GM12878 (cell line): Measurements from ENCODE around the gene RALGPS1. TPM values are rescaled to one million over a fixed set of nuclear protein-coding genes. Genes with fewer than 3 reads are reported as not detected.

Experiments
- ATAC-seq: fragments of 200-7000 bp; cut with Tn5 transposase; 3 replicates; pipeline ENCODE4 v1.9.1; 2020; ENCODE audit warnings: mild to moderate bottlenecking, moderate library complexity
- BruUV-seq: library from RNA; stranded (reverse); fragments of 400-500 nt; replicated peaks from 2 replicates; lab custom pipeline; 2021; lab: Mats Ljungman, UMichigan
- CTCF ChIA-PET: fragments of 300-600 bp; sonication (Branson Sonifier 250); formaldehyde crosslinking; extraction: SDS; loops from one replicate; lab custom pipeline; 2021; ENCODE audit warnings: inconsistent platforms; lab: Yijun Ruan, JAX
- POLR2A ChIA-PET: fragments of 350-600 bp; formaldehyde crosslinking; extraction: SDS; loops from one replicate; lab custom pipeline; 2021; ENCODE audit warnings: inconsistent platforms; lab: Charles Lee
- RAD21 ChIA-PET: fragments of 300-600 bp; sonication (Branson Sonifier 250); formaldehyde crosslinking; loops from one replicate; lab custom pipeline; 2023; ENCODE audit warnings: antibody characterized with exemption; ENCODE audit not compliant: unreplicated experiment; lab: Charles Lee
- SMC1A ChIA-PET: fragments of 300-600 bp; sonication (Branson Sonifier 250); formaldehyde crosslinking; loops from one replicate; lab custom pipeline; 2023; ENCODE audit not compliant: unreplicated experiment, uncharacterized antibody; lab: Charles Lee
- DNase-seq: peaks from one replicate; pipeline ENCODE4 v3.0.0-alpha.2; 2011; ENCODE audit warnings: low read depth, low spot score
- FAIRE-seq: peaks from 3 replicates; lab custom pipeline; 2011; peaks lifted over from hg19 to GRCh38; lab: Jason Lieb, UNC
- H2AFZ ChIP-seq: 2 replicates; pipeline ENCODE4 v1.6.0; 2011; ENCODE audit warnings: low read depth, low read length, control low read depth; ENCODE audit not compliant: control insufficient read depth
- H3K27ac ChIP-seq: 2 replicates; pipeline ENCODE4 v1.5.1; 2011; ENCODE audit warnings: control low read depth; ENCODE audit not compliant: control insufficient read depth, insufficient read depth
- H3K27me3 ChIP-seq, 2 experiments: replicated peaks in 1 of 2; 2 replicates each; pipeline versions ENCODE4 v1.6.0 to v1.6.1; 2011; ENCODE audit warnings: low read length in 1 of 2; ENCODE audit not compliant: control insufficient read depth in 2 of 2, insufficient read depth in 2 of 2
- H3K36me3 ChIP-seq, 2 experiments: 2 replicates each; pipeline ENCODE4 v1.5.1; 2011; ENCODE audit warnings: low read length in 1 of 2; ENCODE audit not compliant: control insufficient read depth in 2 of 2, insufficient read depth in 2 of 2
- H3K4me1 ChIP-seq: 2 replicates; pipeline ENCODE4 v1.6.1; 2011; ENCODE audit warnings: mild to moderate bottlenecking, low read length, moderate library complexity, mixed read lengths; ENCODE audit not compliant: control insufficient read depth, insufficient read depth
- H3K4me2 ChIP-seq: 2 replicates; pipeline ENCODE4 v1.6.0; 2011; ENCODE audit warnings: control low read depth; ENCODE audit not compliant: control insufficient read depth, insufficient read depth
- H3K4me3 ChIP-seq: fragments of 200-600 bp; sonication (generic); 2 replicates; pipeline ENCODE4 v1.5.1; 2016
- H3K79me2 ChIP-seq: 2 replicates; pipeline ENCODE4 v1.6.0; 2011; ENCODE audit warnings: low read length; ENCODE audit not compliant: control insufficient read depth, insufficient read depth
- H3K9ac ChIP-seq: 2 replicates; pipeline ENCODE4 v1.8.0; 2011; ENCODE audit warnings: low read length, control low read depth, mixed read lengths; ENCODE audit not compliant: control insufficient read depth, insufficient read depth
- H3K9me3 ChIP-seq: replicated peaks from 3 replicates; pipeline ENCODE4 v1.5.1; 2011; ENCODE audit warnings: mild to moderate bottlenecking, low read length; ENCODE audit not compliant: control insufficient read depth, insufficient read depth
- H4K20me1 ChIP-seq: 2 replicates; pipeline ENCODE4 v1.6.0; 2011; ENCODE audit not compliant: control insufficient read depth, insufficient read depth
- BHLHE40 ChIP-seq, 2 experiments: fragments of 450-650 bp in 1 of 2; IDR thresholded peaks; 2 replicates each; pipeline ENCODE4 v1.6.1; 2011 to 2017; ENCODE audit warnings: low read depth in 2 of 2, borderline replicate concordance in 1 of 2, improper control_type of control experiment in 1 of 2, low read length in 1 of 2, mild to moderate bottlenecking in 1 of 2
- CREB1 ChIP-seq: IDR thresholded peaks from 2 replicates; pipeline ENCODE4 v1.6.1; 2012; ENCODE audit warnings: low read depth, mild to moderate bottlenecking, inconsistent platforms
- EED ChIP-seq: sonication (generic); IDR thresholded peaks from 2 replicates; pipeline ENCODE4 v1.6.1; 2016; ENCODE audit warnings: antibody characterized with exemption, low read depth
- PAX8 ChIP-seq: fragments of 450-650 bp; IDR thresholded peaks from 2 replicates; pipeline ENCODE4 v1.6.1; 2017; ENCODE audit warnings: mild to moderate bottlenecking, moderate library complexity
- SMARCA5 ChIP-seq: fragments of 450-650 bp; IDR thresholded peaks from 2 replicates; pipeline ENCODE4 v1.6.1; 2017; ENCODE audit warnings: mild to moderate bottlenecking
- SRF ChIP-seq, 2 experiments: IDR thresholded peaks; 2 replicates each; pipeline ENCODE4 v1.6.1; 2011; ENCODE audit warnings: low read depth in 2 of 2, low read length in 2 of 2, mild to moderate bottlenecking in 1 of 2, moderate library complexity in 1 of 2
- SUPT20H ChIP-seq: IDR thresholded peaks from 2 replicates; pipeline ENCODE4 v1.6.1; 2011; ENCODE audit warnings: low read depth, mild to moderate bottlenecking, low read length, moderate library complexity, borderline replicate concordance; ENCODE audit not compliant: control insufficient read depth
- WGBS: methylation state at CpG from one replicate; pipeline ENCODE4 v1.1.6; 2016; ENCODE audit warnings: low lambda C conversion rate; ENCODE audit not compliant: insufficient replicate concordance, insufficient coverage; ENCODE audit errors: missing lambda C conversion rate; 5-methylcytosine and 5-hydroxymethylcytosine counted together
- in situ Hi-C: fragments of 300-500 bp; cut with MboI; formaldehyde crosslinking; loops from 9 replicates; pipeline ENCODE4 v1.14.3; 2018; ENCODE audit warnings: mixed read lengths
- intact Hi-C: fragments of 100-400 bp; cut with micrococcal nuclease; formaldehyde crosslinking; loops from one replicate; pipeline ENCODE4 v1.14.2; 2022; ENCODE audit not compliant: unreplicated experiment
- polyA plus RNA-seq, 11 experiments: library from polyadenylated mRNA; depleted of rRNA in 4 of 11; unstranded in 6 of 11; stranded (reverse) in 5 of 11; fragments of >200 nt; fragmentation: Nextera tagmentation in 4 of 11; fragmentation: Illumina TruSeq in 1 of 11; extraction: Ambion mirVana in 4 of 11; extraction: Trizol in 1 of 11; gene quantifications; 1 replicate in 1 of 11; 2 replicates in 10 of 11; pipeline versions ENCODE4 v1.2.1 to v1.2.3, GENCODE V29; 2011 to 2016; ENCODE audit warnings: inconsistent platforms in 2 of 11, missing spikeins in 2 of 11, low read depth in 1 of 11
- total RNA-seq, 4 experiments: library from RNA; depleted of rRNA in 3 of 4; stranded (reverse); fragments of >200 nt in 3 of 4; fragmentation: Illumina TruSeq in 1 of 4; extraction: Trizol in 1 of 4; gene quantifications; 2 replicates each; pipeline versions ENCODE4 v1.2.1 to v1.2.3, GENCODE V29; 2013 to 2021
- TF ChIP-seq, protein P1 (sequence below): fragments of 450-650 bp; formaldehyde crosslinking; IDR thresholded peaks from 2 replicates; pipeline ENCODE4 v1.4.0; 2022; ENCODE audit warnings: mild to moderate bottlenecking, moderate library complexity
- TF ChIP-seq, protein P2 (sequence below): fragments of 450-650 bp; IDR thresholded peaks from 2 replicates; pipeline ENCODE4 v1.6.1; 2016; ENCODE audit warnings: mild to moderate bottlenecking

Gene RALGPS1
- total and polyA plus RNA-seq, 10 of the 15 experiments (the other 5 are each of a cell fraction or from before 2014, with no cell fraction given): 0.13 to 5.6 (median 2.7) TPM

DNA sequence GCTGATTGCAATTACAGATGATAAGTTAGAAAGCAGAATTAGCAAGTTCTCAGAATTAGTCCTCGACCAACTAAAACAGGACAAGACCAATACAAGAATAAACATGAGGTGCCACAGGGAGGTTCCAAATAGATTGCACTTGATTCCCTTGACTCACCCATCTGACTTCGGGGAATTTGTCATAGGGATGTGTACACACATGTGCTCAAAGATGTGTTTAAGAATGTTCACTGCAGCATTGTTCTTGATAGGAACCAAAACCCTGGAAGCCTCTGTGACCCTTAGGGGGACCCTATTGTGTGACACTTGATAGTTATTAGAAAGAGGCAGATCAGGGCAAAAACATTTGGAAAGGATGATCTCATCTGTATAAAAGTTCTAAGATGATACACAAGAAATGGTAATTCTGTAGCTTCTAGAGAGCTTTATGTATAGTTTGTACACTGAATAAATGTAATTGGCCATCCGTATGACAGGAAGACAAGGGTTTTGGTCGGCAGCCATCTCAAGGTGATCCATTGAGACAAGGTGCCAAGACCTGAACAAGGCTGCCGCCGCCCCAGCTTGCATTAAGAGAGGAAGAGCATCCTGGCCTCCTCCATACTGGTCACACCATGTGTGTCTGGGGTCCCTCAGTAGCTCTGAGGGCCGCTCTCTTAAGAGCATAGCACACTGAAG is 301.8 kb downstream of the RALGPS1 start:
- BruUV-seq: no TSS peak
- H3K9me3 ChIP-seq: no peaks in the 10 kb centered on the region
- CTCF ChIA-PET: interaction anchor here (1.0 to 1.9 kb wide), 5 partner anchors 16 to 275 kb away, joined by 3 to 8 read pairs (median 4); partner anchors contain the start of gene SLC2A8
- no peak overlapping the region for H3K4me3 ChIP-seq
- no peak overlapping the region for H3K27ac ChIP-seq
- H3K9ac ChIP-seq: no peak overlapping the region
- DNase-seq (no peak), FAIRE-seq (no peak)
- no peak overlapping the region for H3K4me2 ChIP-seq
- TF ChIP-seq BHLHE40 (IDR thresholded peaks at IDR 0.05; ENCODE audit: borderline replicate concordance in 1 of 2, low read depth in 2 of 2, low read length in 1 of 2): no peak
- TF ChIP-seq SUPT20H: no peak
- TF ChIP-seq, protein P1, sequence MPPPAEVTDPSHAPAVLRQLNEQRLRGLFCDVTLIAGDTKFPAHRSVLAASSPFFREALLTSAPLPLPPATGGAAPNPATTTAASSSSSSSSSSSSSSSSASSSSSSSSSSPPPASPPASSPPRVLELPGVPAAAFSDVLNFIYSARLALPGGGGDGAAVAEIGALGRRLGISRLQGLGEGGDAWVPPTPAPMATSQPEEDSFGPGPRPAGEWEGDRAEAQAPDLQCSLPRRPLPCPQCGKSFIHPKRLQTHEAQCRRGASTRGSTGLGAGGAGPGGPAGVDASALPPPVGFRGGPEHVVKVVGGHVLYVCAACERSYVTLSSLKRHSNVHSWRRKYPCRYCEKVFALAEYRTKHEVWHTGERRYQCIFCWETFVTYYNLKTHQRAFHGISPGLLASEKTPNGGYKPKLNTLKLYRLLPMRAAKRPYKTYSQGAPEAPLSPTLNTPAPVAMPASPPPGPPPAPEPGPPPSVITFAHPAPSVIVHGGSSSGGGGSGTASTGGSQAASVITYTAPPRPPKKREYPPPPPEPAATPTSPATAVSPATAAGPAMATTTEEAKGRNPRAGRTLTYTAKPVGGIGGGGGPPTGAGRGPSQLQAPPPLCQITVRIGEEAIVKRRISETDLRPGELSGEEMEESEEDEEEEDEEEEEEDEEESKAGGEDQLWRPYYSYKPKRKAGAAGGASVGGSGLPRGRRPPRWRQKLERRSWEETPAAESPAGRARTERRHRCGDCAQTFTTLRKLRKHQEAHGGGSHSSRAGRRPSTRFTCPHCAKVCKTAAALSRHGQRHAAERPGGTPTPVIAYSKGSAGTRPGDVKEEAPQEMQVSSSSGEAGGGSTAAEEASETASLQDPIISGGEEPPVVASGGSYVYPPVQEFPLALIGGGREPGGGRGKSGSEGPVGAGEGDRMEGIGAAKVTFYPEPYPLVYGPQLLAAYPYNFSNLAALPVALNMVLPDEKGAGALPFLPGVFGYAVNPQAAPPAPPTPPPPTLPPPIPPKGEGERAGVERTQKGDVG (CRISPR knock-in tag): no peak
- TF ChIP-seq SMARCA5: no peak
- no peak for TF ChIP-seq SRF (IDR thresholded peaks at IDR 0.05; ENCODE audit: low read depth in 2 of 2, low read length in 2 of 2)
- no peak for TF ChIP-seq EED
- no peak for TF ChIP-seq CREB1
- TF ChIP-seq, protein P2, sequence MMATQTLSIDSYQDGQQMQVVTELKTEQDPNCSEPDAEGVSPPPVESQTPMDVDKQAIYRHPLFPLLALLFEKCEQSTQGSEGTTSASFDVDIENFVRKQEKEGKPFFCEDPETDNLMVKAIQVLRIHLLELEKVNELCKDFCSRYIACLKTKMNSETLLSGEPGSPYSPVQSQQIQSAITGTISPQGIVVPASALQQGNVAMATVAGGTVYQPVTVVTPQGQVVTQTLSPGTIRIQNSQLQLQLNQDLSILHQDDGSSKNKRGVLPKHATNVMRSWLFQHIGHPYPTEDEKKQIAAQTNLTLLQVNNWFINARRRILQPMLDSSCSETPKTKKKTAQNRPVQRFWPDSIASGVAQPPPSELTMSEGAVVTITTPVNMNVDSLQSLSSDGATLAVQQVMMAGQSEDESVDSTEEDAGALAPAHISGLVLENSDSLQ: no peak
- no peak for TF ChIP-seq PAX8
- TF ChIP-seq, all 136 proteins: peak for 0
- ChIA-PET RAD21 (interaction anchor here (2.2 kb wide), 1 partner anchor 8 kb away, joined by 11 read pairs; no protein-coding TSS in a partner anchor), SMC1A (interaction anchor here (2.3 to 4.4 kb wide), 3 partner anchors 8 to 275 kb away, joined by 9 to 35 read pairs (median 16); partner anchors contain the start of gene SLC2A8), POLR2A (no interaction called here)
- Histone ChIP-seq H3K4me1 (peaks cover 5% of the 10 kb centered on the region), H2AFZ (no peak overlapping the region), H3K79me2 (no peaks in the 10 kb centered on the region), H3K27me3 (no peaks in the 10 kb centered on the region), H3K36me3 (no peaks in the 10 kb centered on the region), H4K20me1 (no peaks in the 10 kb centered on the region)
- 97% methylated on average over 7 of the region's 7 CpGs for WGBS
- intact Hi-C loops (loop anchor here (10.0 kb wide), 1 partner anchor 238 kb away; the partner anchor contains the start of genes LRSAM1 and RPL12), in situ Hi-C loops (loop anchor here (5.0 kb wide), 1 partner anchor 181 kb away; the partner anchor contains the start of gene SLC2A8)
- no peak for ATAC-seq
